Measurements from ENCODE around the gene CTNNB1. TPM values are rescaled to one million over a fixed set of nuclear protein-coding genes. Genes with fewer than 3 reads are reported as not detected.

Gene CTNNB1
- total RNA-seq, 2 donors from 2014 or later = 420 to 534 TPM

- peak; percentile 77 for DNase-seq
- peak overlapping the region; percentile 93 for H3K27ac Mint-ChIP-seq
Observed at GRCh38 chr3:41199866-41200668, 762 bp downstream of the CTNNB1 start.

GRCh38 chr3:41200669-41201021 lies 1.3 kb downstream of the CTNNB1 start:
- Mint-ChIP-seq H3K27ac (peak overlapping the region; percentile 91), H3K9me3 (no peaks in the 10 kb centered on the region), H3K36me3 (ENCODE audit: low read depth) (peaks cover 2% of the 10 kb centered on the region), H3K27me3 (ENCODE audit: insufficient read depth) (no peaks in the 10 kb centered on the region), H3K4me1 (peaks cover 49% of the 10 kb centered on the region), H3K4me3 (peak overlapping the region; percentile 89)
- DNase-seq = no peak
- Histone ChIP-seq H3K9ac (ENCODE audit: extremely low read depth, low read length, poor library complexity, severe bottlenecking) (peak overlapping the region; percentile 85), H3K27ac (ENCODE audit: low read depth, low read length) (peak overlapping the region; percentile 76), H3K4me1 (ENCODE audit: control insufficient read depth, insufficient read depth, low read length) (peaks cover 21% of the 10 kb centered on the region), H3K9me3 (ENCODE audit: control insufficient read depth, low read length) (no peaks in the 10 kb centered on the region), H3K4me3 (ENCODE audit: low read length) (peak overlapping the region; percentile 94), H3K27me3 (ENCODE audit: control insufficient read depth, insufficient read depth, low read length, poor library complexity, severe bottlenecking) (no peaks in the 10 kb centered on the region), H3K36me3 (ENCODE audit: control insufficient read depth, insufficient read depth, low read length) (no peaks in the 10 kb centered on the region)
- 0 to 1% methylated on average over 4 to 6 of the region's 7 CpGs for WGBS, 2 experiments (ENCODE audit: insufficient coverage in 1 of 2, insufficient read length in 1 of 2)
- no peak for TF ChIP-seq CTCF (conservative IDR thresholded peaks at IDR 0.05)

More at GRCh38 chr3:41199866-41200668, 762 bp downstream of the CTNNB1 start:
- Histone ChIP-seq H3K9ac (ENCODE audit: extremely low read depth, low read length, poor library complexity, severe bottlenecking) (peak overlapping the region; percentile 95), H3K4me1 (ENCODE audit: control insufficient read depth, insufficient read depth, low read length) (peaks cover 16% of the 10 kb centered on the region), H3K36me3 (ENCODE audit: control insufficient read depth, insufficient read depth, low read length) (no peaks in the 10 kb centered on the region), H3K27me3 (ENCODE audit: control insufficient read depth, insufficient read depth, low read length, poor library complexity, severe bottlenecking) (no peaks in the 10 kb centered on the region), H3K27ac (ENCODE audit: low read depth, low read length) (peak overlapping the region; percentile 94), H3K4me3 (ENCODE audit: low read length) (peak overlapping the region; percentile 94), H3K9me3 (ENCODE audit: control insufficient read depth, low read length) (no peaks in the 10 kb centered on the region)
- H3K9me3 Mint-ChIP-seq = no peaks in the 10 kb centered on the region
- H3K36me3 Mint-ChIP-seq (ENCODE audit: low read depth) = peaks cover 2% of the 10 kb centered on the region
- WGBS, 2 experiments (ENCODE audit: insufficient coverage in 1 of 2, insufficient read length in 1 of 2) = 0 to 3% methylated on average over 11 to 28 of the region's 40 CpGs
- peaks cover 45% of the 10 kb centered on the region for H3K4me1 Mint-ChIP-seq
- H3K27me3 Mint-ChIP-seq (ENCODE audit: insufficient read depth) = no peaks in the 10 kb centered on the region
- H3K4me3 Mint-ChIP-seq = peak overlapping the region; percentile 89
- TF ChIP-seq CTCF (conservative IDR thresholded peaks at IDR 0.05) = no peak

- DNase-seq = no peak
- Mint-ChIP-seq H3K27me3 (ENCODE audit: insufficient read depth) (no peaks in the 10 kb centered on the region), H3K36me3 (ENCODE audit: low read depth) (peaks cover 2% of the 10 kb centered on the region), H3K4me3 (peak overlapping the region; percentile 89), H3K4me1 (peaks cover 56% of the 10 kb centered on the region), H3K27ac (no peak overlapping the region), H3K9me3 (no peaks in the 10 kb centered on the region)
- no peak for TF ChIP-seq CTCF (conservative IDR thresholded peaks at IDR 0.05)
- Histone ChIP-seq H3K27ac (ENCODE audit: low read depth, low read length) (peak overlapping the region; percentile 21), H3K9me3 (ENCODE audit: control insufficient read depth, low read length) (no peaks in the 10 kb centered on the region), H3K36me3 (ENCODE audit: control insufficient read depth, insufficient read depth, low read length) (peaks cover 1% of the 10 kb centered on the region), H3K9ac (ENCODE audit: extremely low read depth, low read length, poor library complexity, severe bottlenecking) (peak overlapping the region; percentile 85), H3K4me1 (ENCODE audit: control insufficient read depth, insufficient read depth, low read length) (peaks cover 22% of the 10 kb centered on the region), H3K4me3 (ENCODE audit: low read length) (peak overlapping the region; percentile 94), H3K27me3 (ENCODE audit: control insufficient read depth, insufficient read depth, low read length, poor library complexity, severe bottlenecking) (no peaks in the 10 kb centered on the region)
- 10 to 13% methylated on average over 5 of the region's 5 CpGs for WGBS, 2 experiments (ENCODE audit: insufficient coverage in 1 of 2, insufficient read length in 1 of 2)
Observed at GRCh38 chr3:41202075-41202833, 2.9 kb downstream of the CTNNB1 start.

Measured in endodermal cell (in vitro differentiated cells).